Endothelial cell of umbilical vein (primary cell): ENCODE data around the gene DGKB. TPM values are rescaled to one million over a fixed set of nuclear protein-coding genes. Genes with fewer than 3 reads are reported as not detected.

ENCODE experiments used
- BruUV-seq: library from RNA; stranded (reverse); fragments of 400-500 nt; replicated peaks from 2 replicates; lab custom pipeline; 2021; lab: Mats Ljungman, UMichigan
- CTCF ChIA-PET: fragments of 300-600, 350-600 bp; sonication (Branson Sonifier 250); formaldehyde crosslinking; loops from one replicate; lab custom pipeline; 2021; ENCODE audit warnings: antibody characterized with exemption, inconsistent platforms; lab: Charles Lee
- POLR2A ChIA-PET: fragments of 300-600, 350-600 bp; sonication (Branson Sonifier 250); formaldehyde crosslinking; loops from one replicate; lab custom pipeline; 2021; ENCODE audit warnings: antibody characterized with exemption, inconsistent platforms; lab: Charles Lee
- DNase-seq: peaks from one replicate; pipeline ENCODE4 v3.0.0-alpha.2; 2011; ENCODE audit warnings: low read depth, low spot score
- FAIRE-seq: peaks from 2 replicates; lab custom pipeline; 2011; peaks lifted over from hg19 to GRCh38; lab: Jason Lieb, UNC
- H2AFZ ChIP-seq: 2 replicates; pipeline ENCODE4 v1.6.0; 2012; ENCODE audit warnings: low read depth, low read length, control low read depth, inconsistent platforms
- H3K27ac ChIP-seq: 2 replicates; pipeline ENCODE4 v1.5.1; 2011; ENCODE audit warnings: low read depth, mild to moderate bottlenecking, control low read depth, low read length, moderate library complexity; ENCODE audit not compliant: insufficient read depth
- H3K27me3 ChIP-seq, 2 experiments: 2 replicates each; pipeline versions ENCODE4 v1.6.0 to v1.6.1; 2011; ENCODE audit warnings: low read length in 2 of 2, mixed read lengths in 1 of 2; ENCODE audit not compliant: control insufficient read depth in 2 of 2, insufficient read depth in 2 of 2
- H3K36me3 ChIP-seq, 2 experiments: 2 replicates in 1 of 2; 3 replicates in 1 of 2; pipeline ENCODE4 v1.5.1; 2011; ENCODE audit warnings: low read length in 2 of 2, mild to moderate bottlenecking in 1 of 2, moderate library complexity in 1 of 2; ENCODE audit not compliant: control insufficient read depth in 2 of 2, insufficient read depth in 2 of 2; ENCODE audit errors: extremely low read depth in 1 of 2
- H3K4me1 ChIP-seq: 3 replicates; pipeline ENCODE4 v1.5.1; 2011; ENCODE audit warnings: mild to moderate bottlenecking, low read length; ENCODE audit not compliant: control insufficient read depth, insufficient read depth; ENCODE audit errors: extremely low read depth
- H3K4me2 ChIP-seq: 2 replicates; pipeline ENCODE4 v1.6.1; 2011; ENCODE audit warnings: low read length, control low read depth, mixed read lengths; ENCODE audit not compliant: insufficient read depth
- H3K4me3 ChIP-seq, 3 experiments: fragments of 200-600 bp in 1 of 3; sonication (generic), shearing (Covaris generic) in 1 of 3; replicated peaks in 1 of 3; 2 replicates each; pipeline ENCODE4 v1.5.1; 2011 to 2016; ENCODE audit warnings: control low read depth in 3 of 3, low read length in 3 of 3, mild to moderate bottlenecking in 2 of 3, inconsistent platforms in 1 of 3, low read depth in 1 of 3, moderate library complexity in 1 of 3; ENCODE audit not compliant: insufficient read depth in 1 of 3
- H3K79me2 ChIP-seq: 2 replicates; pipeline ENCODE4 v1.6.0; 2012; ENCODE audit warnings: low read length, inconsistent platforms; ENCODE audit not compliant: control insufficient read depth, insufficient read depth
- H3K9ac ChIP-seq: replicated peaks from 2 replicates; pipeline ENCODE3; 2011; ENCODE audit warnings: low read length, control low read depth; ENCODE audit not compliant: insufficient read depth; ENCODE audit errors: extremely low read depth
- H3K9me1 ChIP-seq: replicated peaks from 3 replicates; pipeline ENCODE4 v1.6.0; 2011; ENCODE audit warnings: mild to moderate bottlenecking, low read length; ENCODE audit not compliant: control insufficient read depth, insufficient read depth; ENCODE audit errors: extremely low read depth
- H3K9me3 ChIP-seq: replicated peaks from 2 replicates; pipeline ENCODE4 v1.5.1; 2012; ENCODE audit warnings: low read length, inconsistent platforms; ENCODE audit not compliant: control insufficient read depth, insufficient read depth
- H4K20me1 ChIP-seq: replicated peaks from 2 replicates; pipeline ENCODE3; 2011; ENCODE audit warnings: mild to moderate bottlenecking, low read length; ENCODE audit not compliant: control insufficient read depth, insufficient read depth; ENCODE audit errors: extremely low read depth
- CTCF ChIP-seq, 2 donors: IDR thresholded peaks; 1 replicate in 1 of 2; 2 replicates in 1 of 2; pipeline ENCODE4 v1.5.1; 2011; ENCODE audit warnings: low read length in 2 of 2, mild to moderate bottlenecking in 2 of 2, moderate library complexity in 2 of 2, control low read depth in 1 of 2, inconsistent platforms in 1 of 2, low read depth in 1 of 2; ENCODE audit not compliant: insufficient read depth in 1 of 2; ENCODE audit errors: extremely low read depth in 1 of 2
- EZH2 ChIP-seq: IDR thresholded peaks from 2 replicates; pipeline ENCODE4 v1.6.1; 2012; ENCODE audit warnings: borderline replicate concordance, low read depth, mild to moderate bottlenecking, moderate library complexity, low read length, inconsistent platforms; ENCODE audit not compliant: severe bottlenecking
- FOS ChIP-seq: IDR thresholded peaks from 2 replicates; pipeline ENCODE4 v1.6.1; 2011; ENCODE audit warnings: mild to moderate bottlenecking, low read length, moderate library complexity, borderline replicate concordance; ENCODE audit not compliant: insufficient read depth
- GATA2 ChIP-seq: IDR thresholded peaks from 2 replicates; pipeline ENCODE4 v1.7.0; 2011; ENCODE audit warnings: low read depth, mild to moderate bottlenecking, moderate library complexity, mixed read lengths, low read length; ENCODE audit not compliant: insufficient read length, insufficient read depth
- JUN ChIP-seq: IDR thresholded peaks from 2 replicates; pipeline ENCODE4 v1.6.1; 2011; ENCODE audit warnings: borderline replicate concordance, low read depth; ENCODE audit not compliant: insufficient read length, insufficient read depth
- MYC ChIP-seq: IDR thresholded peaks from one replicate; pipeline ENCODE4 v1.6.1; 2011; ENCODE audit warnings: mild to moderate bottlenecking, low read depth, low read length
- POLR2A ChIP-seq: IDR thresholded peaks from 2 replicates; pipeline ENCODE4 v1.6.1; 2012; ENCODE audit warnings: low read depth, mild to moderate bottlenecking, control low read depth, low read length
- POLR2AphosphoS5 ChIP-seq: IDR thresholded peaks from 2 replicates; pipeline ENCODE4 v1.6.1; 2012; ENCODE audit warnings: low read depth, mild to moderate bottlenecking, control low read depth, low read length, moderate library complexity; ENCODE audit not compliant: insufficient read depth
- dilution Hi-C: fragments of 300-500 bp; cut with MboI; formaldehyde crosslinking; loops from one replicate; pipeline ENCODE4 v1.15.0; 2019; ENCODE audit warnings: low sequenced_read_pairs; ENCODE audit not compliant: extremely low pct_ligation_motif_present
- intact Hi-C: fragments of 100-400 bp; cut with micrococcal nuclease; formaldehyde crosslinking; loops from one replicate; pipeline ENCODE4 v1.10.0; 2022
- polyA plus RNA-seq, 4 experiments: library from polyadenylated mRNA; depleted of rRNA in 3 of 4; stranded (reverse) in 3 of 4; unstranded in 1 of 4; fragments of >200 nt; gene quantifications; 2 replicates each; pipeline versions ENCODE4 v1.2.1 to v1.2.3, GENCODE V29; 2011 to 2012; ENCODE audit warnings: missing spikeins in 1 of 4
- total RNA-seq: library from RNA; stranded (reverse); gene quantifications from 2 replicates; pipeline ENCODE4 v1.2.3, GENCODE V29; 2021
- TF ChIP-seq, protein P1 (sequence below): IDR thresholded peaks from 2 replicates; pipeline ENCODE4 v1.6.1; 2011; ENCODE audit not compliant: insufficient read depth, insufficient read length

Gene DGKB
- total and polyA plus RNA-seq, 2 donors (not counting 3 experiments of a cell fraction or from before 2014, with no cell fraction given): not detected

GRCh38 chr7:14289957-14290356, 612.6 kb downstream of the DGKB start:
- H3K27me3 ChIP-seq: no peaks in the 10 kb centered on the region
- H3K27ac ChIP-seq: no peak overlapping the region
- no peaks in the 10 kb centered on the region for H3K36me3 ChIP-seq
- no peak overlapping the region for H3K4me2 ChIP-seq
- CTCF ChIA-PET: no interaction called here
- H4K20me1 ChIP-seq: no peaks in the 10 kb centered on the region
- TF ChIP-seq POLR2AphosphoS5 (no peak), EZH2 (no peak), GATA2 (no peak), FOS (no peak), CTCF (IDR thresholded peaks at IDR 0.05; ENCODE audit: extremely low read depth in 1 of 2, insufficient read depth in 1 of 2, low read depth in 1 of 2, low read length in 2 of 2) (no peak), MYC (no peak), POLR2A (no peak), JUN (no peak)
- TF ChIP-seq, protein P1, sequence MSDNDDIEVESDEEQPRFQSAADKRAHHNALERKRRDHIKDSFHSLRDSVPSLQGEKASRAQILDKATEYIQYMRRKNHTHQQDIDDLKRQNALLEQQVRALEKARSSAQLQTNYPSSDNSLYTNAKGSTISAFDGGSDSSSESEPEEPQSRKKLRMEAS: no peak
- BruUV-seq: no TSS peak
- H2AFZ ChIP-seq: no peak overlapping the region
- no peak overlapping the region for H3K9ac ChIP-seq
- no peaks in the 10 kb centered on the region for H3K9me1 ChIP-seq
- dilution Hi-C loops: no loop called here
- H3K4me1 ChIP-seq: no peaks in the 10 kb centered on the region
- FAIRE-seq (no peak), DNase-seq (no peak)
- POLR2A ChIA-PET: no interaction called here
- H3K79me2 ChIP-seq: no peaks in the 10 kb centered on the region
- intact Hi-C loops: no loop called here
- H3K4me3 ChIP-seq: no peak overlapping the region
- no peaks in the 10 kb centered on the region for H3K9me3 ChIP-seq
